NT2/D1 (cell line): Measurements from ENCODE around the gene ELMOD1.

ENCODE experiments used
- YY1 ChIP-seq: IDR thresholded peaks from 2 replicates; pipeline ENCODE4 v1.6.1; 2011; ENCODE audit not compliant: insufficient read length, insufficient read depth
- ZNF274 ChIP-seq: IDR thresholded peaks from 2 replicates; pipeline ENCODE4 v1.6.1; 2011; ENCODE audit warnings: mild to moderate bottlenecking, low read depth, low read length

DNA sequence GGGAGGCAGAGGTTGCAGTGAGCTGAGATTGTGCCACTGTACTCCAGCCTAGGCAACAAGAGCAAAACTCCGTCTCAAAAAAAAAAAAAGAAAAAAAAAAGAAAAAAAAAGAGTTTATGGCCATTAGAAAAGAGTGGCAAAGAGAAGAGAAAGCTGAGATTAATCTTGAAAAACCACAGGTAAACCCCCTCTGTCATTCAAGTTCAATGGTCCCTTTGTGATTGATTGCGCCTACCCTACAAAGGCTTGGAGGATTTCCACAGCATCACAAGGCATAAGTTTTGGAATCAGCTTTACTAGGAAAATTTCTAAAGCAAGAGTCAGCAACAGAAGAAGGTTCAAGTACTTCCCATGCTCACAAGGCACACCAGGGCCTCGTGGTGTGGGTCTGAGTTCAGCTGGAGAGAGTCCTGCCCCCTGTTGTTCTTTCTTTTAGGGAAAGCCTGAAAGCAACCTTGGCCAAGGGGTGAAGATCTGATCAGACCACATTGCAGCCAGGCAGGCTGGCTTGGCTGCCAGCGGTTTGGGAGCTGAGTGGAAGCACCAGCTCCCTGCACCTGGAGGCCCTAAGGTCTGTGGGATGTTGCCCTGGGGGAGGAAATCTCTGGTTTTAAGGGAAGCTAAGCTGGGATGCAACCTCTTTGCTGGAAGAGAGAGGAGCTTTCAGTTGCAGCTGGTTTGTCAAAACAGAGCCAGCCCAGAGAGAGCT, 79.1 kb downstream of the ELMOD1 start:
- no peak for TF ChIP-seq ZNF274
- no peak for TF ChIP-seq YY1
